ENCODE measurements around the gene RBP3. TPM values are rescaled to one million over a fixed set of nuclear protein-coding genes. Genes with fewer than 3 reads are reported as not detected.

The RBP3 gene
- polyA plus RNA-seq, 3 donors: not detected

DNA sequence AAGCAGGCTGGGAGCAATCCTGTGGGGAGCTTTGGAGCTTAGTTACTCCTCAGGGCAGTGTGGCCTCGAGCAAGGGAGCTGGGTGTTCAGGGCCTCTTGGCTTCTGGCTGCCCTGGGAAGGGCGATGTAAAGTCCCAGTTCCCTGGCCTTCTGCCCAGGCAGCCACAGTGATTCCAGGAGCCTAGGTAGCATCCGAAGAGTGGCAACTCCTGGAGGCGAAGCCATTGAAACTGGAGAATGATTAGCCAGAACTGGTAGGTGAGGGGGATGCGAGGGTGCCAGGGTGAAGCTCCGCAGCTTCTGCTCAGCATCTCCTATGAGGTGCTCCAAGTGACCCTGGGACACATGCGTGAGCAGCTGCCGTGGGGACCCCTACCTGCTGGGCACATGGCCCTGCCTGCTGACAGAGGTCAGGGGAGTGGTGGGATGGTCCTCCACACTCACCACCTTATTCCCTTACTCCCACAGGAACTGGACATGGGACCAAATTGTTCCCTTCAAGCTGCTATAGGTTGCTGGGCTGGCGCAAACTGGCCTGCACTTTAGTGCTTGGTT lies 33.7 kb upstream of the RBP3 start:
- no peak overlapping the region for H2AFZ ChIP-seq (ENCODE audit: insufficient read depth, low read depth, low read length, poor library complexity, severe bottlenecking)
- intact Hi-C loops (cut with micrococcal nuclease): no loop called here
- H3K36me3 Mint-ChIP-seq: no peaks in the 10 kb centered on the region
- peaks cover 0 to 1% (median 0%) of the 10 kb centered on the region in 7 donors for H3K9me3 Mint-ChIP-seq
- H3K9me3 ChIP-seq (replicated peaks in 1 of 2; ENCODE audit: control insufficient read depth in 1 of 2, insufficient read depth in 1 of 2, low read length in 2 of 2): no peaks in the 10 kb centered on the region
- no peak for DNase-seq
- H3K4me1 Mint-ChIP-seq: peaks cover 6% of the 10 kb centered on the region
- no peaks in the 10 kb centered on the region for H3K27me3 ChIP-seq (ENCODE audit: control insufficient read depth in 2 of 2, insufficient read depth in 2 of 2, low read length in 2 of 2)
- no peaks in the 10 kb centered on the region for H3K79me2 ChIP-seq (ENCODE audit: insufficient read depth, low read length)
- no peak overlapping the region for H3K4me3 Mint-ChIP-seq
- no peaks in the 10 kb centered on the region for H3K36me3 ChIP-seq (replicated peaks in 1 of 2; ENCODE audit: control insufficient read depth in 1 of 2, insufficient read depth in 2 of 2, low read length in 2 of 2)
- H3K27me3 Mint-ChIP-seq (ENCODE audit: low read depth in 3 of 3): peaks cover 2 to 10% (median 7%) of the 10 kb centered on the region in 3 donors
- H3K9ac ChIP-seq (ENCODE audit: insufficient read depth, low read length, poor library complexity, severe bottlenecking): no peak overlapping the region
- no peaks in the 10 kb centered on the region for H3K4me1 ChIP-seq (ENCODE audit: control insufficient read depth in 1 of 2, insufficient read depth in 2 of 2, low read length in 2 of 2)
- H3K27ac Mint-ChIP-seq: no peak overlapping the region
- H3K4me2 ChIP-seq (replicated peaks; ENCODE audit: extremely low read depth, low read length, poor library complexity, severe bottlenecking): no peak overlapping the region
- WGBS (ENCODE audit: insufficient coverage): 90% methylated on average over 6 of the region's 9 CpGs
- TF ChIP-seq, protein P1, sequence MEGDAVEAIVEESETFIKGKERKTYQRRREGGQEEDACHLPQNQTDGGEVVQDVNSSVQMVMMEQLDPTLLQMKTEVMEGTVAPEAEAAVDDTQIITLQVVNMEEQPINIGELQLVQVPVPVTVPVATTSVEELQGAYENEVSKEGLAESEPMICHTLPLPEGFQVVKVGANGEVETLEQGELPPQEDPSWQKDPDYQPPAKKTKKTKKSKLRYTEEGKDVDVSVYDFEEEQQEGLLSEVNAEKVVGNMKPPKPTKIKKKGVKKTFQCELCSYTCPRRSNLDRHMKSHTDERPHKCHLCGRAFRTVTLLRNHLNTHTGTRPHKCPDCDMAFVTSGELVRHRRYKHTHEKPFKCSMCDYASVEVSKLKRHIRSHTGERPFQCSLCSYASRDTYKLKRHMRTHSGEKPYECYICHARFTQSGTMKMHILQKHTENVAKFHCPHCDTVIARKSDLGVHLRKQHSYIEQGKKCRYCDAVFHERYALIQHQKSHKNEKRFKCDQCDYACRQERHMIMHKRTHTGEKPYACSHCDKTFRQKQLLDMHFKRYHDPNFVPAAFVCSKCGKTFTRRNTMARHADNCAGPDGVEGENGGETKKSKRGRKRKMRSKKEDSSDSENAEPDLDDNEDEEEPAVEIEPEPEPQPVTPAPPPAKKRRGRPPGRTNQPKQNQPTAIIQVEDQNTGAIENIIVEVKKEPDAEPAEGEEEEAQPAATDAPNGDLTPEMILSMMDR (IDR thresholded peaks at IDR 0.05): no peak
- H3K4me3 ChIP-seq (replicated peaks in 1 of 3; ENCODE audit: low read depth in 2 of 3, low read length in 3 of 3): no peak overlapping the region
- no peaks in the 10 kb centered on the region for H4K20me1 ChIP-seq (ENCODE audit: insufficient read depth, low read length)
- H3K27ac ChIP-seq (ENCODE audit: low read depth in 1 of 2, low read length in 2 of 2): no peak overlapping the region

DNA sequence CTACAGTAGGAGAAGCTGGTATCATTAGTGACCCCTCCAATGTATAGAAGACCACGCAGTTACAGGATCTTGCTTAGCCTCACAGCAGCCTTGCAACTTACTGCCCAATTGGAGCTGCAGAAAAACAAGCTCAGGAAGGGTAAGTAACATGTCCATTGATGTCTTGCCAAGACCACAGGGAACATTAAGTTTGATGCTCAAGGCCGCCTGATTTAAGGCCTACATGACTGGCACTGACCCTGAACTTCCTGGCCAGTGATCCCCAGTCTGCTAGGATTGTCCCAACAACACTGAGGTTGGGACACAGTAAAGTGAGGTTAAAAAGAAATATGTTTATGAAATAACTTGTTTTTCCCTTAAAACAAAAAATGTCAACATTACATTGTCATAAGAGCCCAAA lies 32.7 kb upstream of the RBP3 start:
- TF ChIP-seq, protein P1 (IDR thresholded peaks at IDR 0.05): no peak
- 100% methylated on average over 1 of the region's 2 CpGs for WGBS (ENCODE audit: insufficient coverage)

More for the DNA sequence above, 32.7 kb upstream of the RBP3 start:
- Histone ChIP-seq H3K9ac (ENCODE audit: insufficient read depth, low read length, poor library complexity, severe bottlenecking) (no peak overlapping the region), H3K9me3 (replicated peaks in 1 of 2; ENCODE audit: control insufficient read depth in 1 of 2, insufficient read depth in 1 of 2, low read length in 2 of 2) (no peaks in the 10 kb centered on the region), H3K4me1 (ENCODE audit: control insufficient read depth in 1 of 2, insufficient read depth in 2 of 2, low read length in 2 of 2) (no peaks in the 10 kb centered on the region), H3K4me3 (replicated peaks in 1 of 3; ENCODE audit: low read depth in 2 of 3, low read length in 3 of 3) (no peak overlapping the region), H3K79me2 (ENCODE audit: insufficient read depth, low read length) (no peaks in the 10 kb centered on the region), H2AFZ (ENCODE audit: insufficient read depth, low read depth, low read length, poor library complexity, severe bottlenecking) (no peak overlapping the region), H4K20me1 (ENCODE audit: insufficient read depth, low read length) (no peaks in the 10 kb centered on the region), H3K27me3 (ENCODE audit: control insufficient read depth in 2 of 2, insufficient read depth in 2 of 2, low read length in 2 of 2) (no peaks in the 10 kb centered on the region), H3K27ac (ENCODE audit: low read depth in 1 of 2, low read length in 2 of 2) (no peak overlapping the region), H3K36me3 (replicated peaks in 1 of 2; ENCODE audit: control insufficient read depth in 1 of 2, insufficient read depth in 2 of 2, low read length in 2 of 2) (no peaks in the 10 kb centered on the region), H3K4me2 (replicated peaks; ENCODE audit: extremely low read depth, low read length, poor library complexity, severe bottlenecking) (no peak overlapping the region)
- intact Hi-C loops (cut with micrococcal nuclease): no loop called here
- peaks cover 6% of the 10 kb centered on the region for H3K4me1 Mint-ChIP-seq
- no peak for DNase-seq
- peaks cover 0 to 1% (median 0%) of the 10 kb centered on the region in 7 donors for H3K9me3 Mint-ChIP-seq
- H3K27me3 Mint-ChIP-seq (ENCODE audit: low read depth in 3 of 3): peaks cover 2 to 10% (median 7%) of the 10 kb centered on the region in 3 donors
- H3K27ac Mint-ChIP-seq: no peak overlapping the region
- H3K36me3 Mint-ChIP-seq: no peaks in the 10 kb centered on the region
- H3K4me3 Mint-ChIP-seq: no peak overlapping the region
